ENCODE results near the gene MYH4. TPM values are rescaled to one million over a fixed set of nuclear protein-coding genes. Genes with fewer than 3 reads are reported as not detected.

The MYH4 gene
- total and polyA plus RNA-seq, 3 donors from 2014 or later, result 0.08 to 0.39 (median 0.31) TPM

GRCh38 chr17:10398352-10398751 is 71.0 kb downstream of the MYH4 start:
- DNase-seq, result peak; percentile 29
- no peaks in the 10 kb centered on the region for H3K36me3 ChIP-seq (ENCODE audit: low read depth, missing control alignments)
- intact Hi-C loops (cut with DNase I; ENCODE audit: low total_unique reads), result no loop called here
- H3K4me3 ChIP-seq, result no peak overlapping the region
- 72 to 82% methylated on average over 9 of the region's 9 CpGs for WGBS, 2 donors
- TF ChIP-seq CTCF (IDR thresholded peaks at IDR 0.05) (no peak), POLR2A (IDR thresholded peaks at IDR 0.05) (no peak)
- no peaks in the 10 kb centered on the region for H3K4me1 ChIP-seq
- no peaks in the 10 kb centered on the region for H3K9me3 ChIP-seq
- H3K27ac ChIP-seq, result no peak overlapping the region
- H3K27me3 ChIP-seq, result no peaks in the 10 kb centered on the region

GRCh38 chr17:10396524-10397163 is 72.7 kb downstream of the MYH4 start:
- DNase-seq, result no peak
- WGBS, 2 donors, result 66 to 76% methylated on average over 14 of the region's 14 CpGs
- Histone ChIP-seq H3K27ac (no peak overlapping the region), H3K27me3 (no peaks in the 10 kb centered on the region), H3K36me3 (ENCODE audit: low read depth, missing control alignments) (no peaks in the 10 kb centered on the region), H3K4me3 (no peak overlapping the region), H3K4me1 (no peaks in the 10 kb centered on the region), H3K9me3 (no peaks in the 10 kb centered on the region)
- TF ChIP-seq POLR2A (IDR thresholded peaks at IDR 0.05) (no peak), CTCF (IDR thresholded peaks at IDR 0.05) (no peak)
- intact Hi-C loops (cut with DNase I; ENCODE audit: low total_unique reads), result no loop called here

GRCh38 chr17:10394201-10394887 is 75.0 kb downstream of the MYH4 start:
- 91% methylated on average over 6 of the region's 6 CpGs for WGBS, 2 donors
- no peak for TF ChIP-seq CTCF (IDR thresholded peaks at IDR 0.05)
- TF ChIP-seq POLR2A (IDR thresholded peaks at IDR 0.05), result no peak
- Histone ChIP-seq H3K27ac (no peak overlapping the region), H3K4me1 (no peaks in the 10 kb centered on the region), H3K36me3 (ENCODE audit: low read depth, missing control alignments) (no peaks in the 10 kb centered on the region), H3K27me3 (no peaks in the 10 kb centered on the region), H3K9me3 (no peaks in the 10 kb centered on the region), H3K4me3 (no peak overlapping the region)
- intact Hi-C loops (cut with DNase I; ENCODE audit: low total_unique reads), result no loop called here
- DNase-seq, result no peak

Other genes starting within 250 kb of the MYH4 start
- gene MYH13, start 96.6 kb downstream of the MYH4 start, total RNA-seq, result under 1 TPM; 0.37 to 0.47 TPM
- 0.28 TPM for gene MYH13, start 96.6 kb downstream of the MYH4 start, polyA plus RNA-seq (ENCODE audit: insufficient read depth, low read depth, low replicate concordance)
- gene MYH8, start 47.6 kb downstream of the MYH4 start, total RNA-seq, result 1 to 10 TPM in 1 of 2 donors, under 1 TPM in 1; 0.39 to 1.2 TPM
- 0.78 TPM for gene MYH8, start 47.6 kb downstream of the MYH4 start, polyA plus RNA-seq (ENCODE audit: insufficient read depth, low read depth, low replicate concordance)
- under 1 TPM; 0.47 to 0.93 TPM for gene MYH1, start 49.0 kb upstream of the MYH4 start, total RNA-seq
- gene MYH1, start 49.0 kb upstream of the MYH4 start, polyA plus RNA-seq (ENCODE audit: insufficient read depth, low read depth, low replicate concordance), result 3.0 TPM
- gene MYH2, start 80.1 kb upstream of the MYH4 start, total RNA-seq, result under 1 TPM; 0.31 to 0.99 TPM
- gene MYH2, start 80.1 kb upstream of the MYH4 start, polyA plus RNA-seq (ENCODE audit: insufficient read depth, low read depth, low replicate concordance), result 3.3 TPM
- gene MYH3, start 187.8 kb upstream of the MYH4 start, total RNA-seq, result 10 to 100 TPM; 18.1 to 19.3 TPM
- 35.3 TPM for gene MYH3, start 187.8 kb upstream of the MYH4 start, polyA plus RNA-seq (ENCODE audit: insufficient read depth, low read depth, low replicate concordance)
- 10 to 100 TPM; 23.9 to 31.9 TPM for gene SCO1, start 228.0 kb upstream of the MYH4 start, total RNA-seq
- gene SCO1, start 228.0 kb upstream of the MYH4 start, polyA plus RNA-seq (ENCODE audit: insufficient read depth, low read depth, low replicate concordance), result 25.7 TPM
- 10 to 100 TPM in 1 of 2 donors, 1 to 10 TPM in 1; 8.0 to 13.8 TPM for gene ADPRM, start 228.0 kb upstream of the MYH4 start, total RNA-seq
- gene ADPRM, start 228.0 kb upstream of the MYH4 start, polyA plus RNA-seq (ENCODE audit: insufficient read depth, low read depth, low replicate concordance), result 9.0 TPM